ENCODE data around the gene WNT8A. TPM values are rescaled to one million over a fixed set of nuclear protein-coding genes. Genes with fewer than 3 reads are reported as not detected.
A peak's percentile ranks its signal among the peaks of the same experiment; 100 is the strongest.
"Not testable (repeated sequence)": the region's sequence is repeated elsewhere in the genome, so short reads cannot be mapped to it uniquely, and the experiment has no call there.

The WNT8A gene
- total RNA-seq, 1 donor from 2014 or later, result not detected

- DNase-seq (ENCODE audit: extremely low spot score in 2 of 2), result no peak
- H3K27ac ChIP-seq, result no peak overlapping the region
- no peak overlapping the region for H3K4me3 ChIP-seq
- no peaks in the 10 kb centered on the region for H3K4me1 ChIP-seq
- no peaks in the 10 kb centered on the region for H3K36me3 ChIP-seq
- H3K27me3 ChIP-seq, result no peaks in the 10 kb centered on the region
- intact Hi-C loops (cut with DNase I), result no loop called here
- H3K9me3 ChIP-seq, result no peaks in the 10 kb centered on the region
- TF ChIP-seq POLR2AphosphoS5 (IDR thresholded peaks at IDR 0.05; ENCODE audit: insufficient read depth in 1 of 2, low read depth in 1 of 2) (no peak), CTCF (IDR thresholded peaks at IDR 0.05) (no peak), POLR2A (IDR thresholded peaks at IDR 0.05) (no peak)
Measured at GRCh38 chr5:138054847-138055558, 28.8 kb upstream of the WNT8A start.

- TF ChIP-seq POLR2AphosphoS5 (IDR thresholded peaks at IDR 0.05; ENCODE audit: insufficient read depth in 1 of 2, low read depth in 1 of 2) (no peak), POLR2A (IDR thresholded peaks at IDR 0.05) (no peak), CTCF (IDR thresholded peaks at IDR 0.05) (no peak)
- Histone ChIP-seq H3K4me1 (no peaks in the 10 kb centered on the region), H3K36me3 (no peaks in the 10 kb centered on the region), H3K9me3 (no peaks in the 10 kb centered on the region), H3K27ac (no peak overlapping the region), H3K4me3 (no peak overlapping the region), H3K27me3 (no peaks in the 10 kb centered on the region)
- intact Hi-C loops (cut with DNase I), result no loop called here
- DNase-seq (ENCODE audit: extremely low spot score in 2 of 2), result no peak
Measured at GRCh38 chr5:138064526-138064925, 19.3 kb upstream of the WNT8A start.

GRCh38 chr5:138065102-138065501 lies 18.7 kb upstream of the WNT8A start:
- TF ChIP-seq POLR2A (IDR thresholded peaks at IDR 0.05) (no peak), POLR2AphosphoS5 (IDR thresholded peaks at IDR 0.05; ENCODE audit: insufficient read depth in 1 of 2, low read depth in 1 of 2) (no peak), CTCF (IDR thresholded peaks at IDR 0.05) (no peak)
- Histone ChIP-seq H3K27me3 (no peaks in the 10 kb centered on the region), H3K27ac (no peak overlapping the region), H3K9me3 (no peaks in the 10 kb centered on the region), H3K4me1 (no peaks in the 10 kb centered on the region), H3K36me3 (no peaks in the 10 kb centered on the region), H3K4me3 (no peak overlapping the region)
- DNase-seq (ENCODE audit: extremely low spot score in 2 of 2), result no peak
- intact Hi-C loops (cut with DNase I), result no loop called here

GRCh38 chr5:138067945-138068344 lies 15.9 kb upstream of the WNT8A start:
- Histone ChIP-seq H3K27ac (no peak overlapping the region), H3K4me1 (no peaks in the 10 kb centered on the region), H3K4me3 (no peak overlapping the region), H3K36me3 (no peaks in the 10 kb centered on the region), H3K9me3 (no peaks in the 10 kb centered on the region), H3K27me3 (no peaks in the 10 kb centered on the region)
- TF ChIP-seq POLR2AphosphoS5 (IDR thresholded peaks at IDR 0.05; ENCODE audit: insufficient read depth in 1 of 2, low read depth in 1 of 2) (no peak), CTCF (IDR thresholded peaks at IDR 0.05) (no peak), POLR2A (IDR thresholded peaks at IDR 0.05) (no peak)
- intact Hi-C loops (cut with DNase I), result no loop called here
- no peak for DNase-seq (ENCODE audit: extremely low spot score in 2 of 2)

- no peak for DNase-seq (ENCODE audit: extremely low spot score in 2 of 2)
- Histone ChIP-seq H3K27ac (no peak overlapping the region), H3K4me1 (no peaks in the 10 kb centered on the region), H3K4me3 (no peak overlapping the region), H3K27me3 (no peaks in the 10 kb centered on the region), H3K9me3 (no peaks in the 10 kb centered on the region), H3K36me3 (no peaks in the 10 kb centered on the region)
- intact Hi-C loops (cut with DNase I), result no loop called here
- no peak for TF ChIP-seq POLR2A (IDR thresholded peaks at IDR 0.05)
- peak; percentile 6 to 49 (median 23) for TF ChIP-seq CTCF (IDR thresholded peaks at IDR 0.05)
Measured at GRCh38 chr5:138068742-138069600, 14.9 kb upstream of the WNT8A start.

- intact Hi-C loops (cut with DNase I), result not testable (repeated sequence)
Measured at GRCh38 chr5:138070026-138070425, 13.8 kb upstream of the WNT8A start.

More at GRCh38 chr5:138070026-138070425, 13.8 kb upstream of the WNT8A start:
- not testable (repeated sequence) for H3K4me1 ChIP-seq; H3K9me3 ChIP-seq; DNase-seq (ENCODE audit: extremely low spot score in 2 of 2); H3K36me3 ChIP-seq; H3K4me3 ChIP-seq; H3K27ac ChIP-seq; H3K27me3 ChIP-seq

Data from vagina (tissue), 2 donors.